ENCODE measurements around the gene RIC8B.

DNA sequence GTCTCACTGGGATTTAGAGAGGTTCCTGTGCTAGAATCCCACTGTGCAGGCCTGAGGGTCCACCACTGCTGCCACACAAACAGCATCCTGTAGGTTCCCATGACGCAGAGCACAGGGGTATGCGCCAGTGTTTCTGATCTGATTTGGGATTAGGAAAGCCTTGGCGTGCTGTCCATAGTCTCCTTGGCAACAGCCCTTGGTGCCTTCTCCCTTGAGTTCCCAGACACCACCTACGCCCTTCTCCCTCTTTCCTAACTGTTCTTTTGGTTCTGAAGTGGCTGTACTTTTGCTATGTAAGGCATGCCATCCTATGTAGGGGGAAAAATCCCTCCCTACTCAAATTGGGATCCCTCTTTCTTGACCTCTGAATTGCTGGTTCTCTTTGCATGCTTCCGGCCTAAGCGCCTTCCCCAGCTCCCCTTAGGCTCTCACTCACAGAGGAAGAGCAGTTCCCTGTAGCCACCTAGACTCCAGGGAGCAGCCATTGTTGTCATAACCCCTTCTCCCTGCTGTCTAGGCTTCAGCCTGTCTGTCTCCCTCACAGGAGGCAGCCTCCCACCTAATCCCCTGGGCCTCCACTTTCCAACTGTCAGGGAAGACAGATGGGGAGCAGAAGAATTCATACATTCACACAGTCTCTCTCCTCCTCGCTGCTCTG is 14.8 kb upstream of the RIC8B start:
- TF ChIP-seq, protein P1, sequence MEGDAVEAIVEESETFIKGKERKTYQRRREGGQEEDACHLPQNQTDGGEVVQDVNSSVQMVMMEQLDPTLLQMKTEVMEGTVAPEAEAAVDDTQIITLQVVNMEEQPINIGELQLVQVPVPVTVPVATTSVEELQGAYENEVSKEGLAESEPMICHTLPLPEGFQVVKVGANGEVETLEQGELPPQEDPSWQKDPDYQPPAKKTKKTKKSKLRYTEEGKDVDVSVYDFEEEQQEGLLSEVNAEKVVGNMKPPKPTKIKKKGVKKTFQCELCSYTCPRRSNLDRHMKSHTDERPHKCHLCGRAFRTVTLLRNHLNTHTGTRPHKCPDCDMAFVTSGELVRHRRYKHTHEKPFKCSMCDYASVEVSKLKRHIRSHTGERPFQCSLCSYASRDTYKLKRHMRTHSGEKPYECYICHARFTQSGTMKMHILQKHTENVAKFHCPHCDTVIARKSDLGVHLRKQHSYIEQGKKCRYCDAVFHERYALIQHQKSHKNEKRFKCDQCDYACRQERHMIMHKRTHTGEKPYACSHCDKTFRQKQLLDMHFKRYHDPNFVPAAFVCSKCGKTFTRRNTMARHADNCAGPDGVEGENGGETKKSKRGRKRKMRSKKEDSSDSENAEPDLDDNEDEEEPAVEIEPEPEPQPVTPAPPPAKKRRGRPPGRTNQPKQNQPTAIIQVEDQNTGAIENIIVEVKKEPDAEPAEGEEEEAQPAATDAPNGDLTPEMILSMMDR (optimal IDR thresholded peaks at IDR 0.05 in 1 of 3, IDR thresholded peaks at IDR 0.05 in 1 of 3, conservative IDR thresholded peaks at IDR 0.05 in 1 of 3; ENCODE audit: extremely low read depth in 1 of 3, insufficient read depth in 2 of 3, low read length in 3 of 3): no peak
- TF ChIP-seq EZH2 (IDR thresholded peaks at IDR 0.05; ENCODE audit: low read length): no peak

Measured in keratinocyte (primary cell).